Colonic mucosa (tissue), 4 donors: ENCODE data around the gene PAK2. TPM values are rescaled to one million over a fixed set of nuclear protein-coding genes. Genes with fewer than 3 reads are reported as not detected.
"Not testable (repeated sequence)": the region's sequence is repeated elsewhere in the genome, so short reads cannot be mapped to it uniquely, and the experiment has no call there.

Experiments used
- DNase-seq: peaks from one replicate; pipeline ENCODE4 v3.0.0-alpha.2; 2020
- H3K27ac ChIP-seq: fragments of 200-600 bp; one replicate; pipeline ENCODE4 v1.8.0; 2021
- H3K27me3 ChIP-seq: fragments of 200-600 bp; one replicate; pipeline ENCODE4 v1.8.0; 2021
- H3K36me3 ChIP-seq: fragments of 200-600 bp; one replicate; pipeline ENCODE4 v1.8.0; 2021
- H3K4me1 ChIP-seq: fragments of 200-600 bp; one replicate; pipeline ENCODE4 v1.8.0; 2021; ENCODE audit warnings: mild to moderate bottlenecking
- H3K4me3 ChIP-seq: fragments of 200-600 bp; one replicate; pipeline ENCODE4 v1.8.0; 2021
- H3K9ac ChIP-seq, 2 donors: one replicate each; pipeline ENCODE4 v1.7.0; 2013; ENCODE audit warnings: control low read depth in 2 of 2, low read depth in 2 of 2, low read length in 2 of 2
- H3K9me3 ChIP-seq: fragments of 200-600 bp; one replicate; pipeline ENCODE4 v1.8.0; 2021
- CTCF ChIP-seq: fragments of 200-600 bp; IDR thresholded peaks from one replicate; pipeline ENCODE4 v1.8.0; 2022; ENCODE audit warnings: antibody characterized with exemption, mild to moderate bottlenecking
- intact Hi-C: fragments of 100-400 bp; cut with DNase I; formaldehyde crosslinking; loops from one replicate; pipeline ENCODE4 v1.14.1; 2022
- total RNA-seq, 2 donors: library from RNA; stranded (reverse); fragmentation: NEBNext Ultra II Directional in 1 of 2; extraction: Animal tissue kit (Norgen Biotek cat#: 25700) in 1 of 2; gene quantifications; one replicate each; pipeline ENCODE4 v1.2.1, GENCODE V29; 2021
- donor health status: healthy.
- donor health status: DM: no; HTN: no; CAD: no.
- donor health status: DM: no; HTN: no; CAD: no.

PAK2 gene
- total RNA-seq, 2 donors from 2014 or later = 72.5 to 76.5 TPM

GRCh38 chr3:196849180-196849741 is 109.6 kb downstream of the PAK2 start:
- H3K36me3 ChIP-seq = no peaks in the 10 kb centered on the region
- no peak overlapping the region for H3K4me3 ChIP-seq
- no peak for TF ChIP-seq CTCF
- no peaks in the 10 kb centered on the region for H3K9me3 ChIP-seq
- no peak overlapping the region for H3K27ac ChIP-seq
- intact Hi-C loops = no loop called here
- H3K9ac ChIP-seq = no peak overlapping the region
- no peaks in the 10 kb centered on the region for H3K4me1 ChIP-seq
- no peak for DNase-seq
- no peaks in the 10 kb centered on the region for H3K27me3 ChIP-seq

GRCh38 chr3:196863000-196863399 is 123.3 kb downstream of the PAK2 start:
- DNase-seq, intact Hi-C loops, H3K36me3 ChIP-seq, H3K9ac ChIP-seq, H3K9me3 ChIP-seq, H3K27me3 ChIP-seq, H3K4me3 ChIP-seq, H3K27ac ChIP-seq, H3K4me1 ChIP-seq: not testable (repeated sequence)

- no peaks in the 10 kb centered on the region for H3K36me3 ChIP-seq
These were observed 127.5 kb downstream of the PAK2 start for GRCh38 chr3:196867155-196867506.

GRCh38 chr3:196867507-196868296 is 128.0 kb downstream of the PAK2 start, which contains the start of gene SENP5:
Gene SENP5 (plus strand): TSS chr3:196867920. CDS start chr3:196885182, 17,262 bp downstream.
- Histone ChIP-seq H3K36me3 (no peaks in the 10 kb centered on the region), H3K27ac (peak within 1 kb of the TSS; percentile 85), H3K9ac (peak within 1 kb of the TSS; percentile 91 to 94), H3K27me3 (no peaks in the 10 kb centered on the region), H3K9me3 (no peaks in the 10 kb centered on the region), H3K4me1 (peaks cover 4% of the 10 kb centered on the region), H3K4me3 (peak within 1 kb of the TSS; percentile 84)
- no peak for TF ChIP-seq CTCF
- intact Hi-C loops = no loop called here
- peak; percentile 92 for DNase-seq

More at GRCh38 chr3:196867155-196867506, 127.5 kb downstream of the PAK2 start:
- Histone ChIP-seq H3K9ac (peak overlapping the region; percentile 63 to 65), H3K4me1 (peaks cover 4% of the 10 kb centered on the region), H3K27me3 (no peaks in the 10 kb centered on the region), H3K9me3 (no peaks in the 10 kb centered on the region), H3K4me3 (peak overlapping the region; percentile 84), H3K27ac (peak overlapping the region; percentile 85)
- peak; percentile 18 for DNase-seq
- intact Hi-C loops = no loop called here
- TF ChIP-seq CTCF = no peak

- no peaks in the 10 kb centered on the region for H3K36me3 ChIP-seq
- intact Hi-C loops = no loop called here
- peak overlapping the region; percentile 84 for H3K4me3 ChIP-seq
- no peaks in the 10 kb centered on the region for H3K9me3 ChIP-seq
- peak overlapping the region; percentile 91 to 94 for H3K9ac ChIP-seq
- no peaks in the 10 kb centered on the region for H3K27me3 ChIP-seq
- TF ChIP-seq CTCF = no peak
- peak overlapping the region; percentile 85 for H3K27ac ChIP-seq
- DNase-seq = peak; percentile 28
- H3K4me1 ChIP-seq = peaks cover 4% of the 10 kb centered on the region
These were observed 128.6 kb downstream of the PAK2 start for GRCh38 chr3:196868297-196868661.

- Histone ChIP-seq H3K4me1 (peaks cover 4% of the 10 kb centered on the region), H3K4me3 (no peak overlapping the region), H3K9me3 (no peaks in the 10 kb centered on the region), H3K9ac (no peak overlapping the region), H3K36me3 (no peaks in the 10 kb centered on the region), H3K27me3 (no peaks in the 10 kb centered on the region), H3K27ac (no peak overlapping the region)
- no peak for DNase-seq
- intact Hi-C loops = no loop called here
- TF ChIP-seq CTCF = no peak
These were observed 132.7 kb downstream of the PAK2 start for GRCh38 chr3:196872316-196872715.

- intact Hi-C loops, H3K9me3 ChIP-seq, DNase-seq, H3K36me3 ChIP-seq, H3K4me1 ChIP-seq, H3K9ac ChIP-seq, H3K27me3 ChIP-seq, H3K4me3 ChIP-seq, H3K27ac ChIP-seq: not testable (repeated sequence)
These were observed 134.9 kb downstream of the PAK2 start for GRCh38 chr3:196874511-196875094.
